Amygdala (tissue), 56 donors: ENCODE measurements around the gene DPP4.

Source experiments
- DNase-seq, 56 donors: peaks; one replicate each; lab custom pipeline; 2025; lab: John Stamatoyannopoulos, UW

DPP4 gene

GRCh38 chr2:162086904-162087303 is 12.9 kb upstream of the DPP4 start:
- DNase-seq, result no peak

GRCh38 chr2:162085090-162085891 is 11.3 kb upstream of the DPP4 start:
- no peak for DNase-seq

- no peak for DNase-seq
These were observed 10.5 kb upstream of the DPP4 start for GRCh38 chr2:162084536-162084935.

DNA sequence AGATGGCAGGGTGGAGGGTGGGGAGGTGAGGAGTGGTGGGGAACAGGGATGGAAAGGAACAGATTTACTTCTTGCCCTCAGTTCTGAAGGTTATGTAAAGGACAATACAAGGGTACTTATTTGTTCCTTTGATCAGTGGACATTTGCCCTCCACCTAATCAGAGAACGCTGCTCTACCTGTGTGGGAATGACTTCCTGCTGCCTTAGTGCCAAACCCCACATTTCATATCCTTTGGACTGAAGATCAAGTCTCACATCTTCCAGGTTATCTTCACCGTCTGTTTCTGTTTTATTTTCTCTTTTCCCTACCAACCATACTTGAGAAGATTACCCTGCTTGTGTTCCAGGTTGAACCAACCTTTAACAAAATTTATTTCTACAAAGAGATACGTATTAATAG is 8.7 kb upstream of the DPP4 start:
- no peak for DNase-seq

DNA sequence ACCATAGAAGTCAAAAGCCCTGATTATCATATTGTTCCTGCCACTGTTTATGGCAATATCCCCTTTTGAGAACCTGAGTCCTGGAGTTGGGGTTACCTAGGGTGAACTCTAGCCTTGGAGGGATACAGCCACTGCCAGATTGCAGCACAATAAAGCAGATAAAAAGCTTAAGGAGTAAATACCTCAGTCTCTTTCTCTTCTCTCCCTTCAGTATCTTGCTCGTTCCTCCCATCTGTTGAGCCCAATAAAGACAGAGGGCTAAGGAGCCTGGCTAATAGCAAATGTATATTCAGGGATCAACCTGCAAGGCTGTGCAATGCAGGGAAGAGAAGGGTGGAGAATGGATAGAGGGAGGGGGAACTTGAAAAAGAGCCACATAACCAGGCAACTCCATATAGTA is 8.0 kb upstream of the DPP4 start:
- no peak for DNase-seq

- no peak for DNase-seq
These were observed 5.5 kb upstream of the DPP4 start for GRCh38 chr2:162079514-162079913.

DNA sequence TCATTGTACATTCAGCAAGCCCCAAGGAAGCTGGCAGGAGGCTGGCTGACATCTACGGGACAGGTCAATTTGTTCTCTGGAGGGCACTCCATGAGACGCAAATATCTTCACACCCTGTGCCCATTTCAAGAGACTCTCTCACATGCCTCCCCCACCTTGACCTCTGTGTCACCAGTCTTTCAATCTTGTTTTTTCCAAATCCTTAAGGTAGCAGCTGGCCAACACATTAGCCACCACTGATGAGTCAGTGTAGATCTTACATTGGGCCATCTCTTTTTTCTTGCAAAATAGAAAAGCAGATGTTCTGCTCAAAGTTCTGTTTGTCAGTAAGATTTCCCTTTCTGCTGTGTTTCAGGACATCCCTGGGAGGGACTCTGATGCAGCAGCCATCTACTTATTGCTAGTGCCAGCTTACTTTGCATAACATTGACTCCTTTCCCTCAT is 1.7 kb upstream of the DPP4 start:
- DNase-seq, result no peak

DNA sequence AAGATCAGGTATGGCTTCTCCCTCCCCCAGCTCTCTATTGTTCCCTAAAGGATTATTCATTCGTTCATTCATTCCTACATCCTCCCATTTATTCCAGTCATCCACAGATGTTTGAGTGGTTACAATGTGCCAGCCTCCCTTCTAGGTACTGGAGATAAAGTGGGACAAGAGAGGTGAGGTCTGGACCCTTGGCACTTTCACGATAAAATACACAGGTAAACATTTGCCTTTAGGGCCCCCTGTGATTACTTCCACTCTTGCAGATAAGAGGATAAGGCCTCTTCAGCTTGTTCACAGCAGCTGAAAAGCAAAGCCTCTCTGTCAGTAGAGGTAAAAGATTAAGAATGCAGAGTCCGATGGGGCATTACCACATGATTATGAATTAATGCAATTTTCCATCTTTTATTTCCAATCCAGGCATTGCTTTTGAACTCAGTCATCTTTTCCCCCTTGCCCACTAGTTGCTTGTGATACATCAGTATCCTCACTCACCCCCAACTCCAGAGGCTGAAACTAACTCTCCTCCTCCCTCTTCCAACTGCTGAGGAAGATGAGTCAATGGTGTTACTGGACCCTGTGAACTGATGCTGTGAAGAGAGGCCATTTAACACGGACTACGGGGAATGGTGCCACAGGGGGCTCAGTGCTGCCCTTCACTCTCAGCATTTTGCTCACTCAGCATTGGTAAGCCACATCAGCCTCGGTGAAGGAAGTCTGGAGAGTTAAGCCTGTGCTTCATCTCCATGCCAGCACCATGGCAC is 1.1 kb upstream of the DPP4 start:
- no peak for DNase-seq

GRCh38 chr2:162074632-162074895 is 549 bp upstream of the DPP4 start:
- no peak for DNase-seq

DNA sequence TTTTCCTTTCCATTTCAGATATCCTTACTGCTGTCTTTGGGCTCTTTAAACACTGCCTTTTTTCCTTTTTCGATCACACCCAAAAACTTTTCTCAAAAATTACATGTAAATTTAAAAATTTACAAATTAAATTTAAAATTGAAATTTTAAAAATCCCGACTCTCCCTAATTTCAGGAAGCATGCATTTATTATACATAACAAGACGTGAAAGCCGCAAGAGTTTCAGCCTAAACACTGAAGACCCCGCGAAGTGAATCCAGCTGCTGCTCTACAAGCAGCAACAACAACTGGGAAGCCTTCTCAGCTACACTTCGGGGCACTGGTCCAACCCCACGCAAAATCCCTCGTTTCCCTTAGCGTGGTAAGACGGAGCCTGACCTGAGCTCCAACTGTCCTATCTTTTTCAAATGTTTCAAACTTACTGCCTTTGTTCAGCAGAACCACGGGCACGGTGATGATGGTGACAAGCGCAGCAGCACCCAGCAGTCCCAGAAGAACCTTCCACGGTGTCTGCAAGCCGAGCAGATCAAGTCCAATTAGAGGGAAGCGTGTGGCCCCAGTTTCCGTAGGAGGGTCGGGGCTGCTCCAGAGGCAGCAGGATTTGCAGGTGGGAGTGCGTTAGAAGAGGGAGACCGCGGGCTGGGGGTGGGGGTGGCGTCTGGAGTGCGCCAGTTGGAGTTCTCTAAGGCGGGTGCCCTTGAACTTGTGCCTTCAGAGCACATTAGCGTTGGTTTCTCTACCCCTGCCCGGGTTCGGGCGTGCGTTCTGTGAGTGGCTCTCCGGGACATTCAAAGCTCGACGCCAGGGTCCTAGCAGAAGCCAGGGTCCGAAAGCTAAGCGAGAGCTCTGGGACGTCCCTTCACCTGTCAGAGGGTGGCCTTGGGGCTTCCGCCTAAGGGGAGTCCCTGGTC is 783 bp downstream of the DPP4 start:
- no peak for DNase-seq

- DNase-seq, result no peak
These were observed 1.8 kb downstream of the DPP4 start for GRCh38 chr2:162072181-162072702.

GRCh38 chr2:162071001-162071400 is 3.0 kb downstream of the DPP4 start:
- DNase-seq, result no peak

DNA sequence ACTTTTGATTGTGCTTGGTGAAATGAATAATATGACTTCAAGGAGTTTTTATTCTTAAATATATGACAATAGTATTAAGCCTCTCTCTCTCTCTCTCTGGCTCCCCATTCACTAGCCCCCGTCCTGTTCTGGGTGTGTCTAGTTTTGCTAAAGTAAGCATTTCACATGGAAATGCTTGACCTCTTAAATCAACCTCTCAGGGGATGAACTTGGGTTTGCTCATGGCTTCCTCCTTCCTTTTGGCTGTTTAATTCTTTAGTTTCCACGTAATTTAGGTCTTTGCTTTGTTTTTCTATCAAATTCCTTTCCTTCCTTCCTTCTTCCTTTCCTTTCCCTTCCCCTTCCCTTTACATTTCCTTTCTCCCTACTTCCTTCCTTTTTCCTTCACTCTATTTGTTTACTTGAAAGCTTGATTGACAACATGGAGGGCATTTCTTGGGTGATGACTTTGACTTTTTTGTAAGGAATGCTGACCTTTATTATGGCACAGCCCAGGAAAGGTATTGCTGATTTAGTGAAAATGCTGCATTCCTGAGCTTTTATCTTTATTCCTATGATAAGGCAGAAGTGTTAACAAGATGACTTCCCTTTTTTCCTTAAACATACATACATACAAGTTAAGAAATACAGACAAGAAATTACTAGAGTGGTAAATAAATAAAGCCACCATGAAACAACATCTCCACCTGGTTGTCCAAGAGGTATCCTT is 3.6 kb downstream of the DPP4 start:
- no peak for DNase-seq

GRCh38 chr2:162069267-162069903 is 4.6 kb downstream of the DPP4 start:
- no peak for DNase-seq

DNA sequence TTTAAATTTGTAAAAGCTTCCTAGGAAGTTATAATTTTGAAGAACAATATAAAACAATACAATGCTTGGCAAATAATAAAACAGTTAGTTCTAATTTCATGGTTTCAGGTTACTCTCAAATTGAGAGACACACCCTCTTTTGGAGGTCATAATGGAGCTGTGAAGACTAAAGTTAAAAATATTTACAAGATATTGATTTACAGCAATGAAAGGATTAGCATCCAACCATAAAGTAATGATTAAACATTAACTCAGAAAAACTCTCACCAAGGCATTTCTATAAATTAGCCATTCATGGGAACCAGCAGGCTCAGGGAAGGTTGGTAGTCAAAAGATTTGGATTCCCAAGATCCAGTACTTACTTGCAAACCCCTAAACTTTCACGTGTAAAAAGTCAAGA is 6.4 kb downstream of the DPP4 start:
- DNase-seq, result no peak

DNA sequence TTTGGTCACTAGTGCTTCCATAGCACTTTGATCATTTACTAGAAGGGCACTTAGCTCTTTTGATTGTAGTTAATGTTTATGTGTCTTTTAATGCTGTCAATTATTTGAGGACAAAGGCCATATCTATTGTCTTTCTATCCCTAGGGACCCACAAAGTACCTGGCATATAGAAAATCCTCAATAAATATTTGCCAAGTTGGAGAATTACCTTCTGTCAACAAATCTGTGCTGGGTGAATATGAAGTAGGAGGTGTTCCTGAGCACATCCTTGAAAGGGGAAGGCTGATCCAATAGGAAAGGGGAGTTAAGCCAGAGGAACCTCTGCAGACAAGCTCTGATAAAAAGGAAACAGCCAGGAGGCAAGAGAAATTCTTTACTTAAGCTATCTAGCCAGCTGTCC is 8.2 kb downstream of the DPP4 start:
- no peak for DNase-seq

DNA sequence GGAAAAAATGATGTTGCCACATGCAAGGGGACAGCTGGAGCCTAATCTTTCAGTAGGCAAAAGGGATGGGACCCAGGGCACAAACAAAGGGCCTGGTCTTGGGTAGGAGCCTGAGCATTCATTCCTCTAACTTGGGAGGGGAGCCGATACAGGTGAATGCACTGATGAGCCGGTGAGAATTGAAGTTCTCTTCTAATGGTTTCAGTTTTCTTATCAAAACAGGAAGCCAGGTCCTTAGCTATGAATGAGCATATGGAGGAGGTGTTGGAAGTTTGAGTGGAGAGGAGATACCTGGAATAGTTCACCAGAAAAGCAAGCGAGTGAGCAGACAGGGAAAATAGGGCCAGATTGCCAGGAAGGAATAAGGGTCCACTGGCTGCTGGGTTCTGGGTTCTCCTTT is 10.1 kb downstream of the DPP4 start:
- DNase-seq, result no peak

DNA sequence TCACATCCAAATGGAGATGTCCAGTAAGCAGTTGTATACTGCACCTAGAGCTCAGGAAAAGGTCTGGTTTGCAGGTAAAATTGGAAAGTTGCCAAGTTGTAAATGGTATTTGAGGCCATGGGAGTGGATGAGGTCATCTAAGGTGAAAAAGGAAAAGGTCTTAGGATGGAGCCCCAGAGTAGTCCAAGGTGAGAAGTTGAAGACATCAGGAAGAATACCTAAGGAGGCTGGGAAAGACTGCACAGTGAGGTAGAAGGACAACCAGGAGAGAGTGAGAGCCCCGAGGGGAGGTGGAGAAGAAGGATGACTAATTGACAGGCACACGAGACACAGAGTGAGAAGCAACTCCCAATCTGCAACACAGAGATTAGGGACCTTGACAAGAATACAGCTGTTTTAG is 10.7 kb downstream of the DPP4 start:
- DNase-seq, result no peak

DNA sequence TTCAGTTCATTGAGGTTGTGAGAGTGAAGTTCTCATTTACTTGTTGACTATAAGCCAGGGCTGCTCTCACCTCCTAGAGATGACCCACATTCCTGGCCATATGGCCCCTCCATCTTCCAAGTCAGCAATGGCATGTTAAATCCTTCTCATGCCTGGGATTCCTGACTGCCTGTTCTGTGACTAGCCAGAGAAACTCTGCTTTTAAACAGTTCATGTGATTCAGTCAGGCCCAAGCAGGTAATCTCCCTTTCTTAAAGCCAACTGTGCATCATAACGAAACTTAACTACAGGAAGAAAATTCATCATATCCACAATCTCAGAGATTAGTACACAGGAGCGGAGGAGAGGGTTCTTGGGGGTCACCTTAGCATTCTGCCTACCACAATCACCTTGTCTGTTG is 11.5 kb downstream of the DPP4 start:
- no peak for DNase-seq

- no peak for DNase-seq
These were observed 13.0 kb downstream of the DPP4 start for GRCh38 chr2:162061021-162061420.
